GM18867 (cell line): ENCODE results near the gene MOB3A.
"Not testable (repeated sequence)": the region's sequence is repeated elsewhere in the genome, so short reads cannot be mapped to it uniquely, and the experiment has no call there.

Experiments
- ATAC-seq: cut with Tn5 transposase; IDR thresholded peaks from one replicate; pipeline ENCODE4 v1.9.1; 2021; ENCODE audit warnings: mild to moderate bottlenecking, moderate library complexity; ENCODE audit not compliant: unreplicated experiment

MOB3A gene

DNA sequence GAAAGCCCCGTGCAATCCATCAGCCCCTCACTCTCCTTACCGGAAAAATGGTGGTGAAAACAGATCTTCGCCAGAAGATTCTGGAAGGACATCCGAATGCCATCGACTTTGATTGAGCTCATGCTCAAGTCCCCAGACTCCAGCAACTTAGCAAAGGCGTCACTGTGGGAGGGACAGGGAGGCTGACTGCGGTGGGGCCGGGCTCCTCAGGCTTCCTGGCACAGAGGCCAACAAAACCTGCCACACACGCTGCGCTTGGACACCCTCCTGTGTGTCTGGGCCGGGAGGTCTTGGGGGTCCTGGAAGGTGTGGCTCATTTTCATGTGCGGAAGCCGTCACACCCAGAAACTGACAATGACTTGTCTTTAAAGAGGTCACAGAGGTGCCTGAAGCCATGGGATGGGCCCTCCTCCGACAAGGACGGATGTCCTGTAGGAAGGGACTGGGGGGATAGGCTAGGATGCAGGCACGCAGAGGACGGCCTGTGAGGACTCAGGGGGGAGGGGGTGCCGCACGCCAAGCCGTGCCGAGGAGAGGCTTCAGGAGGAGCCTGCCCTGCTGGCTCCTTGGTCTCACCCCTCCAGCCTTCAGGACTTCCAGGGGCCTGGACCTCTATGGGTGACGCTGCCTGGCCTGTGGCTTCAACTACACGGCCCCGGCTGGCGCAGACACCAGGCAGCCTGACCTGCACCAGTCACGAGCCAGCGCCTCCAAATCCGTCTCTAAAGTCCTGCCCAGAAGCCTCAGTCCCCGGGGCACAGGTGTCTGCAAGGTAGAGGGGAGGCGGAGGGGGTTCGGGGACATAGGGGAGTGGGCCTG lies 13.1 kb upstream of the MOB3A start:
- ATAC-seq: no peak

DNA sequence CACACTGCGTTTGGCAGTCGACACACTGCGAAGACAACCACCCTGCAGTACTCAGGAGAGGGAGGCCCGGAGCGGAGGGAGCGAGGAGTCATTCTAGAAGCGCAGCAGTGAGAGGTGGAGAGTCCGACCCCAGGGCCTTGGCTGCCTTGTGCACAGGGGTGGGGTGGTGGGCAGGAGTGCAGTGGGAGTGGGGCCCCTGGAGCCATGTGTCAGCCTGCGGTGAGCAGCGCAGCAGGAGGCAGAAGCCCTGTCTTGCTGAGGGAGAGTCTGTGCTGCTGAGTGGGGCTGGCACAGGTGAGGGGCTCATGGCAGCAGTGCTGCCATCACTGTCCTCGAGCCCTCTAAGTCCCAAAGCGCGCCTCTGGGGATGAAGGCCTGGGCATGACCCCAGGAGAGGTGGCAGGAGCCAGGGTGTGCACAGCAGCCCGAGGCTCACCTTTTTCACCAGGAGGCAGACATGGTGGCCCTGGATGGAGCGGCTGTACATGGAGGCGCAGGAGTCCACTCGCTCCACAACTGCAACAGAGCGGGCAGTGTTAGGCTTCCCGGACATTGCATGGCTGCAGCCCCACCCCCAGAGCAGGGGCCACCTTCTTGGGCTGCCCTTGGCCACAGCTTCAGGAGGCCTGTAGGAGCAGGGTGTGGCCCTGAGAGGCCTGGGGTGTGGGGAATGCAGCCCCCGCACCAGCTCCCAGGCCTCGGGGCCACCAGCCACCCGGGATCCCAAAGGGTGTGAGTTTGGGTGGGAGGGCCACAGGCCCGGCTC lies 12.3 kb upstream of the MOB3A start:
- no peak for ATAC-seq

DNA sequence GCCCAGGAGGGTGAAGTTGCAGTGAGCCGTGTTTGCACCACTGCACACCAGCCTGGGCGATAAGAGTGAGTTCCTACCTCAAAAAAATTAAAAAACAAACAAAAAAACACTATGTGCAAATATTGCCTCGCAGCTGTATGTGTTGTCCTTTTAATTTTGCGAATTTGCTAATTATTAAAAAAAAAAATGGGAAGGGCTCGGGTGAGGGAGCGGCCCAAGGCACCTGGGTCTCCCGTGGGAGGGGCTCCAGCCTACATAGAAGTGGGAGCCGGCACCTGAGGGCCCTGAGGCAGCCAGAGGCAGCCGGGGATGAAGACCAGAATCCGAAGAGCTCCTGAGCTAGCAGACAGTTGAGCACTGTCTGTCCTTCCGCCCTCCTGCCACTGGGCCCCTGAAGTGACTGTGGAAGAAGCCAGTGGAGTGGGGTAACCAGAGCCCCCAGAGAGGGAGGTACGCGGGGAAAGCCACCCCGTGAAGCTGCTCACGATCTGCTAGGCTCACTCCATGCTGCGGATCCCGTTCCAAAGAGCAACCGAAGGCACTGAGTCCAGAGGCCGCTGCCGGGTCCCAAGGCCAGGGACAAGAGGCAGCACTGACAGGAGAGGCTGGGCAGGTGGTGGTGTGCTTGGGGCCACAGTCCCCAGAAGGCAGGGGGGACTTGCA lies 7.0 kb upstream of the MOB3A start:
- no peak for ATAC-seq

DNA sequence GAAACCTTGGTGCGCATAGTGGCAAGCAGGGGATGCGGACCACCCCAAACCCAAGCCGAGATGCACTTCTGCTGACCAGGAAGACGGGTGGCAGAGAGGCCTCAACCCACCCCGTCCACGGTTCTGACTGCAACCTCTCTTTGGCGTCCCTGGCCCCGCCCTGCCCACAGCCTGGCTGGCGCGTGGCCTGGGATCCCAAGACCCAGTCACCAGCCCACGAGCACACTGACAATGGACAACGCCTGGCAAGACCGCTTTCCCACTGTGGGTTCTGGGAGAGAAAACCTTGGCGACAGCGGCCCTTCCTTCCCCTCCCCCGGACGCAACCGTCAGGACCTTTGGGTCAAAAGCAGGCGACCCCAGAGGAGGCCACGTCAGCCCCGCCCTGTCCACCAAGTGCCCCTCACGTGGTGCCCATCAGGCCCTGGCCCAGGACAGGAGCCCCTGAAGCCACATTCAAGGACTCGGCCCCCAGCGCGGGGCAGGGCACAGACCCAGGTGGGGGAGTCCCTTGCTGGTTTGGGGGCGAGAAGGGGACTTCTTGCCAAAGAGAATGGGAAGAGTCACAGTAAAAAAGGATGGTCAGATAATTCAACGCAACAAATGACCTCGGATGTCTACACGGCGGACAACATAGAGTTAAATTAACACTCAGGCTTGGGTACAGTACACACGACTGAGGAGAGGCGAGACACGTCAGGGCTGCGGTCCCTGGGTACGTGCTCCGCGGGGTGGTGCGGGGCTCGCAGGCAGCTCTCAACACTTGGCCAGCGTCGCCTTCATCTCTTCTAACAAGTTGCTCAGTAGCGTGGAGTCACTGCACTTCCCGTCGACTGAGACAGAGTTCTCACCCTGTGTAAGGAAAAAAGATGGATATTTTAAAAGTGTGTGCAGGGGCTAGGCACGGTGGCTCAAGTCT lies 5.5 kb upstream of the MOB3A start:
- ATAC-seq: no peak

DNA sequence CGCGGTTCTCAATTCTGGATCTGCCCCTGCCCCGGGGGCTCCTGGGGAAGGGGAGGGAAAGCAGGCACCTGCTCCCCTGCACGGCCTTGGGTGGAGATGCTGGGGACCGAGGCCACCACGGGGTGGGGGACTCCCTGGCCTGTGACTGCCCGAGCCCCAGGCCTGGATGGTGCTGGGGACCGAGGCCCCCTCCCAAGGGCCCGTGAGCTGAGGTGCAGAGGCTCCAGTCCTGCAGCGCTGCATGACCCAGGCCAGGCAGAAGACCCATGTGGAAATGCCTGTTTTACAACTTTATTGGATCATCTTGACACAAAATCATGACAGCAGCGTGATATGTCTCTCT lies 4.6 kb upstream of the MOB3A start:
- ATAC-seq: no peak

DNA sequence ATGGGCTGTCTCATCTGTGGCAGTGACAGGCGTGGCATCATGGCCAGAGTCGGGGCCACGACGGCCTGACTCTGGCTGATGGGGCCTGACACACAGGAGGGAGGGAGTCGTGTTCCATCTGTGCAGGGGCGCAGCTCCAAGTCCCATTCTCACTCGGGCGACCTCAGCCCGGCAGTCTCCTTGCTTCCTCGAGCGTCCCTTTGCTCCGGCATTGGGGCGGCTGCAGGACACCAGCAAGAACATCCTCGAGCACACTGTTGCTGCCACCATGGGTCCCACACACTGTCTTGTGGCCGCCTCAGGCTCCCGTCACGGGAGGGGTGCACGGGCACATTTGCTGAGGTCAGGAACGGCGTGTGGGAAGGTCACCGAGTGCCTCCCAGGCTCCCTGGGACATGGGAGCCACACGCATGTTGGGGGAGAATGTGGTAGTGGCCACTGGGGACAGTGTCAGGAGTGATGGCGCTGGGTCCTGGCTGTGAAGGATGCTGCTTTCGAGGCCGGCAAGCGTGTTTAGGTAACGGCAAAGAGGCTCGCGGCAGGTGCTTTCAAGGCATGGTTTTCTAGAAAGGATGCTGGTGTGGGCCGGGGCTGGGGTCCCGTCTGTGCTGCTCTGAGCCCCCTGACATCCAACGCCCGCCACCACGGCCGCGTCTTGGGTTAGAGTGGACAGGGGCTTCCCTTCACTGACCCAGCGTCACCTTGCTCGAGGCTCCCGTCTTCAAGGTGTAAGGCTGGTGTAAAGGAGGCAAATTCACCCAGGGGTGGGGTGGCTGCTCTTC lies 4.0 kb upstream of the MOB3A start:
- ATAC-seq: no peak

DNA sequence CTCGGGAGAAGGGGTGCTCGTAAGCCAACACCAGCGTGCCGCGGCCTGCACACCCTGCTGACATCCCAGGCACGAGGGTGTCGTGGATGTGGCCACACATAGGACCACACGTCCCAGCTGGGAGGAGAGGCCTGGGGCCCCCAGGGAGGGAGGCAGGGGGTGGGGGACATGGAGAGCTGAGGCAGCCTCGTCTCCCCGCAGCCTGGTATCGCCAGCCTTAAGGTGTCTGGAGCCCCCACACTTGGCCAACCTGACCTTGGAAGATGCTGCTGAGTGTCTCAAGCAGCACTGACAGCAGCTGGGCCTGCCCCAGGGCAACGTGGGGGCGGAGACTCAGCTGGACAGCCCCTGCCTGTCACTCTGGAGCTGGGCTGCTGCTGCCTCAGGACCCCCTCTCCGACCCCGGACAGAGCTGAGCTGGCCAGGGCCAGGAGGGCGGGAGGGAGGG lies 3.0 kb upstream of the MOB3A start:
- ATAC-seq: no peak

DNA sequence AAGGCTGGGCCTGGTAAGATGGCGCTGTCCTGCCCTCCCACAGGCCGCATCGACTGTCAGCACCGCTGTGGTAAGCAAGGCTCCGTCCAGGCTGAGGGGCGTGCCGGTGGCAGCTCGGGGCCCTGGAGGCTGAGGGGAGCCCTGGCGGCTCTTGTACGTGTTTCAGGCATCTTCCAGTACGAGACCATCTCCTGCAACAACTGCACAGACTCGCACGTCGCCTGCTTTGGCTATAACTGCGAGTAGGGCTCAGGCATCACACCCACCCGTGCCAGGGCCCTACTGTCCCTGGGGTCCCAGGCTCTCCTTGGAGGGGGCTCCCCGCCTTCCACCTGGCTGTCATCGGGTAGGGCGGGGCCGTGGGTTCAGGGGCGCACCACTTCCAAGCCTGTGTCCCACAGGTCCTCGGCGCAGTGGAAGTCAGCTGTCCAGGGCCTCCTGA lies 1.8 kb upstream of the MOB3A start:
- ATAC-seq: no peak

DNA sequence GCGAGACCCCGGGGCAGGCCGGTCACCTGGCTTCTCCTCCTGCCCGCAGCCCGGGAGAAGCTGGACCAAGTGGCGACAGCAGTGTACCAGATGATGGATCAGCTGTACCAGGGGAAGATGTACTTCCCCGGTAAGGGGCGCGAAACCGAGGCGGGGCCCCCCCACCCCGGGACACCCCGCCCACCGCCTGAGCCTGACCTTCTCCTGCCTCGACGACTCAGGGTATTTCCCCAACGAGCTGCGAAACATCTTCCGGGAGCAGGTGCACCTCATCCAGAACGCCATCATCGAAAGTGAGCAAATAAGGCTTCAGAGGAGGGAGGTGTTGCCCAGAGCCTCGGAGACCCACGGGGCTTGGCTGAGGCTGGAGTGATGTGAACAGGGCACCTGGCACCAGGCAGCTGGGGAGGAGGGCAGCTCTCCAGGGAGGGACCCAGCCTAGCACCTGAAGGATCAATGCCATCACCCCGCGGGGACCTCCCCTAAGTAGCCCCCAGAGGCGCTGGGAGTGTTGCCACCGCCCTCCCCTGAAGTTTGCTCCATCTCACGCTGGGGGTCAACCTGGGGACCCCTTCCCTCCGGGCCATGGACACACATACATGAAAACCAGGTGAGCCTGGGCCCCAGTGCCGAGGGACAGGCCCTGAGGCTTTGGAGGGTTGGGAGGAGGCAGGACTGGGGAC lies 1.2 kb upstream of the MOB3A start:
- ATAC-seq: no peak

DNA sequence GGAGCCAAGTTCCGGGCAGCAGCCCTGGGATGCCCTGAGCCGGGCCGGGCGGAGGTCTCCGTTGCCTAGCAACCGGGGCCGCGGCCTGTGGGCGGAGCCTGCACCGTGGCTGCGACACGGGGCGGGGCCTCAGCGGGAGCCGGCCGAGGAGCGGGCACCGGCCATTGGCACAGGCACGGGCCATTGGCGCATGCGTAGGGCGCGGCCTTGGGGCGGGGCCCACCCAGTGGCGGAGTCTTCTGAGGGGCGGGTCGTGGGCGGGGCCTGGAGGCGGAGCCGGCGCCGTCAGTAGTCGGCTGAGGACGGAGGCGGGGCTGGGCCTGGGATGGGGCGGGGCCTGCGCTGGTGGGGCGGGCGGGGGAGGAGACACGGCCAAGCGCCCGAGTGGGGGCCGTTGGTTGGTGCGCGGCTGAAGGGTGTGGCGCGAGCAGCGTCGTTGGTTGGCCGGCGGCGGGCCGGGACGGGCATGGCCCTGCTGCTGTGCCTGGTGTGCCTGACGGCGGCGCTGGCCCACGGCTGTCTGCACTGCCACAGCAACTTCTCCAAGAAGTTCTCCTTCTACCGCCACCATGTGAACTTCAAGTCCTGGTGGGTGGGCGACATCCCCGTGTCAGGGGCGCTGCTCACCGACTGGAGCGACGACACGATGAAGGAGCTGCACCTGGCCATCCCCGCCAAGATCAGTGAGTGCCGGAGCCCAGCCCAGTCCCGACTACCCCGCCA lies 515 bp upstream of the MOB3A start, which contains the start of gene IZUMO4:
TSS of gene IZUMO4 (plus strand) at position 436 of the 723 bp plus-strand sequence. CDS start at position 467, 31 bp downstream.
- ATAC-seq: peak; percentile 65

DNA sequence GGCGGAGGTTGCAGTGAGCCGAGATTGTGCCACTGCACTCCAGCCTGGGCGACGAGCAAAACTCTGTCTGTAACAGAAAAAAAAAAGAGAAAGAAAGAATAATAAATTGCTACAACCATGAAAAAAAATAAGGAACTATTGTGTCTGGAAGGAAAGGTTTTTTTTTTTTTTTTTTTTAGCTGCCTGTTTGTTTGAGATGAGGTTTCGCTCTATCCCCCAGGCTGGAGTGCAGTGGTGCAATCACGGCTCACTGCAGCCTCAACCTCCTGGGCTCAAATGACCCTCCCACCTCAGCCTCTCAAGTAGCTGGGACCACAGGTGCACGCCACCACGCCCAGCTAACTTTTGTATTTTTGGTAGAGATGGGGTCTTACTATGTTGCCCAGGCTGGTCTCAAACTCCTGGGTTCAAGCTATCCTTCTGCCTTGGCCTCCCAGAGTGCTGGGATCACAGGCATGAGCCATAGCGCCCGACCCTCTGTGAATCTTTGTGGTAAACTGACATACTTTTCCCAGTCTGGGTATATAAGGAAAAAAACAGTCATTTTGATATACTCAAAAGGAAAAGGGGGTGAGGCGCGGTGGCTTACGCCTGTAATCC lies 4.1 kb downstream of the MOB3A start:
- not testable (repeated sequence) for ATAC-seq

DNA sequence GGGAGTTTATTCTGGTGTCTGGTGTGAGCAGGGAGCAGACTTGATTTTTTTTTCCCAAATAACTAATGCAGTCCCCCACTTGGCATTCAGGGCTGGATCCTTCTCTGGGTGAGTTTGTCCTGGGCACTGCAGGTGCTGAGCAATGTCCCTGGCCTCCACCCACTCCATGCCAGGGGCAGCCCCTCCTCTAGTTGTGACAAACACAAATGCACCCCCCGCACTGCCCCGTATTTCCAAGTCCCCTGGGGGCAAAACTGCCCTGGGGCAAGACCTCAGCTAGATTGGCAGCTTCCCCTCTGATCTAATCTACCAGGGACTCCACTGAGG lies 6.4 kb downstream of the MOB3A start:
- ATAC-seq: no peak

DNA sequence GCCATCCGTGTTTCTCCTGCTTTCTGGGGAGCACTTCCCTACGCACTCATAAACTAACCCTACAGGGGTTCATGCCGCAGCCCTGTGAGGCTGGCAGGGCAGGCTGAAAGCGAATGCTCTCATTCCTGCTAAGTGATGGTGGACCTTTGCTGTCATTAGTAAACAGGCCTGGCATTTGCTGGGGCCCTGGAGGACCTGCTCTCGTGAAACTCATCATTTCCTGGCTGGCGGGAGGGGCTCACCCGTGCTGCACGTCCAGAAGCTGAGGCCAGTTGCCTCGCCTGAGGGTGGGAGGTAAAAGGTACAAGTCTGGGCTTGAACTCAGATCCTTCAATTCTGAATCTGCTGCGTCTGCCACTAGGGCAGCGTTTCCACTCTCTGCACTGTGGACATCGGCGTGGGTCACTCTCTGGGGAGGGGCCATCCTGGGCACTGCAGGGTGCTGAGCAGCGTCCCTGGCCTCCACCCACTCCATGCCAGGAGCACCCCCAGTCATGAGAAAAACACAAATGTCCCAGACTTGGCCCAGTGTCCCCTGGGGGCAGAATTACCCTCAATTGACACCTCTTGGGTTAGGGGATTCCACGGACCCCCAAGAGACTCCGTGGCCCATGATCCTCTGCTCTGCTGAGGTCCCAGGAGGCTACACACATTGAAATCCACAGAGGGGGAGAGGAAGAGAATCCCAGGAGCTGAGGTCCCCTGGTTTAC lies 7.0 kb downstream of the MOB3A start:
- no peak for ATAC-seq

DNA sequence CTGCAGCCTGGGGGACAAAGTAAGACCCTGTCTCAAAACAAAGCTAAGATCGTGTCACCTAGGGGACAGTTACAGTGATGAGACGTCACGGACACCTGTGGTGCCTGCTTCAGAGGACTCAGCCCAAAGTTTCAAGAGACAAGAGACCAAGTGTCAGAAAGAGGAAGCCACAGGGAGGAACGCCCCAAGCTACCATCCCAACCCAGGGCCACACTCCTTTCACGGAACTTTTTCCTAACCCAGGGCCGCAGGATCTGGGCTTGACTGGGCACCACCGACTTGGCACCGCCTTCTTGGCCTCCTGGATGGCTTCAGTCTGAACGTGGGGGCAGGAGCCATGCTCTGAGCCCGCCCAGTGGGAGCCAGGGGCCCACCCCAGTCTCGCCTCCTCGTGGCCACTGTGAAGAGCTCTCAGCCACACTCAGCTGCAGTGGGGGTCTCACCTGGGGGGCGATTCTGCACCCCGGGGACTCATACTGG lies 8.5 kb downstream of the MOB3A start:
- ATAC-seq: no peak

DNA sequence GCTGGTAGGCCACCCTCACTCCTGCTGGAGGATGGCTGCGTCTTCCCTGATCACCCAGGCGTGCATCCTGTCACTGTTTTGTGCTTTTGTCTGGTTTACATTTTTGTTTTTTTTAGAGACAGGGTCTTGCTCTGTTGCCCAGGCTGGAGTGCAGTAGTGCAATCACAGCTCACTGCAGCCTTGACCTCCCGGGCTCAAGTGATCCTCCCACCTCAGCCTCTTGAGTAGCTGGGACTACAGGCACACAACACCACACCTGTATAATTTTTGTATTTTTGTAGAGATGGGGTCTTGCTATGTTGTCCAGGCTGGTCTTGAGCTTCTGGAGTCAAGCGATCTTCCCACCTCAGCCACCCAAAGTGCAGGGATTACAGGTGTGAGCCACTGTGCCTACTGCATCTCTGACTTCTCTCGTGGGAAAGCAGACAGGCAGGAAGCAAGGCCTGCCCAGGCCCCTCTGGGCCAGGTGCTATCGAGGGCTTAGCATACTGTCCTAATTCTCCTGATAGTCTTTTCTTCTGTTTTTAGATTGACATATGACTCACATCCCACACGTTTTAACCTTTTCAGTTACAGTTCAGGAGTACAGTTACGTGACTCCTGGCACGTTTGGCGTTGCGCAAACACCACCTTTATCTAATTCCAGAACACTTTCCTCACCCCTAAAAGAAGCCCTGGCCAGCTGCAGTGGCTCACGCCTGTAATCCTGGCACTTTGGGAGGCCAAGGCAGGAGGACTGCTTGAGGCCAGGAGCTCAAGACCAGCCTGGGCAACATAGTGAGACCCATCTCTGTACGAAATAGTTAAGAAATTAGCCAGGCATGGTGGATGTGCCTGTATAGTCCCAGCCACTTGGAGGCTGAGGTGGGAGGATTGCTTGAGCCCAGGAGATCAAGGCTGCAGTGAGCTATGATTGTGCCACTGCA lies 9.2 kb downstream of the MOB3A start:
- ATAC-seq: not testable (repeated sequence)

DNA sequence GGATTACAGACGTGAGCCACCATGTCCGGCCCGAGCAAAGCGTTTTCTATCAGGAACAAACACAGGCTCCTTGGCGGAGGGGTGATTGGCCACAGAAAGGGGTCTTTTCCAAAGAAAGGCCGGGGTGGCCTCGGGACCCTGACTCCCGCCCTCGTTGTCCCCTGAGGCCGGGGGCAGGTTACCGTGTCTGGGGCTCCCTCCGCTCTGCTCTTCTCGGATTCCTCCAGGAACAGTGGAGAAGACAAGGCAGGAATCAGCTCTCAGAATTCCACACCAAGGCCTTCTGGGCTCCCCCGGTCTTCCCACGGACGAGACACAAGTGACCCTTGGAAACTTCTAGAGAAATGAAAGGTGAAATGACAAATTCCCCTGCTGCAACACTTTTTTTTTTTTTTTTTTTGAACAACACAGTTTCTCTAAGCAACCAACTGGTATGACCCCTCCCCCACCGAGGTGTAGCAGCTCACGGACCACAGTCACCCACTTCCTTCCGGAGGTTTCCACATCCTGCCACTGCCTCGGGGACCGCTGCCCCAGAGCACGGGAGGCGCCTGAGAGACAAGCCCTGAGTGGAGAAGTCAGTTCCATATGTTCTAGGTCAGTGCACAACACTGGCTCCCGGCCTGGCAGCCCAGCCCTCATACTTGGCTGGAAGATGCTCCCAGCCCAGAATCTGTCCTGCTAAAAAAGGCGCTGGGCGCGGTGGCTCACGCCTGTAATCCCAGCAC lies 11.0 kb downstream of the MOB3A start:
- peak; percentile 42 for ATAC-seq
